CD14-positive monocyte (primary cell): ENCODE data around the gene TEX54. TPM values are rescaled to one million over a fixed set of nuclear protein-coding genes. Genes with fewer than 3 reads are reported as not detected.
A peak's percentile ranks its signal among the peaks of the same experiment; 100 is the strongest.
"Not testable (repeated sequence)": the region's sequence is repeated elsewhere in the genome, so short reads cannot be mapped to it uniquely, and the experiment has no call there.

Source experiments
- DNase-seq, 3 donors: peaks; one replicate each; pipeline ENCODE4 v3.0.0-alpha.2; 2011 to 2022
- H2AFZ ChIP-seq: 2 replicates; pipeline ENCODE4 v1.6.0; 2012; ENCODE audit warnings: mild to moderate bottlenecking, low read depth, low read length, inconsistent platforms; ENCODE audit not compliant: insufficient read depth, poor library complexity, severe bottlenecking
- H3K27ac ChIP-seq, 2 donors: 1 replicate in 1 of 2; 2 replicates in 1 of 2; pipeline ENCODE4 v1.5.1; 2012 to 2013; ENCODE audit warnings: low read length in 2 of 2, control low read depth in 1 of 2, inconsistent platforms in 1 of 2, low read depth in 1 of 2, mild to moderate bottlenecking in 1 of 2
- H3K27me3 ChIP-seq, 2 donors: one replicate each; pipeline versions ENCODE4 v1.6.0 to v1.6.1; 2011 to 2013; ENCODE audit warnings: low read length in 2 of 2; ENCODE audit not compliant: control insufficient read depth in 2 of 2, insufficient read depth in 2 of 2
- H3K36me3 ChIP-seq, 2 donors: replicated peaks in 1 of 2; 1 replicate in 1 of 2; 2 replicates in 1 of 2; pipeline versions ENCODE4 v1.5.1 to v1.6.1; 2012 to 2013; ENCODE audit warnings: low read length in 2 of 2, control low read depth in 1 of 2, inconsistent platforms in 1 of 2, mild to moderate bottlenecking in 1 of 2; ENCODE audit not compliant: insufficient read depth in 2 of 2, control insufficient read depth in 1 of 2
- H3K4me1 ChIP-seq, 2 donors: 1 replicate in 1 of 2; 2 replicates in 1 of 2; pipeline versions ENCODE4 v1.5.1 to v1.6.1; 2012 to 2013; ENCODE audit warnings: low read length in 2 of 2, control low read depth in 1 of 2, inconsistent platforms in 1 of 2, mild to moderate bottlenecking in 1 of 2, moderate library complexity in 1 of 2; ENCODE audit not compliant: insufficient read depth in 2 of 2, control insufficient read depth in 1 of 2
- H3K4me2 ChIP-seq: replicated peaks from 2 replicates; pipeline ENCODE3; 2012; ENCODE audit warnings: low read length, moderate library complexity, mild to moderate bottlenecking; ENCODE audit not compliant: poor library complexity, severe bottlenecking; ENCODE audit errors: extremely low read depth
- H3K4me3 ChIP-seq, 3 experiments: fragments of 200-600 bp in 1 of 3; sonication (generic) in 1 of 3; replicated peaks in 1 of 3; 1 replicate in 2 of 3; 2 replicates in 1 of 3; pipeline ENCODE4 v1.5.1; 2011 to 2013; ENCODE audit warnings: low read length in 3 of 3, mild to moderate bottlenecking in 3 of 3, control low read depth in 2 of 3, low read depth in 2 of 3, inconsistent platforms in 1 of 3, moderate library complexity in 1 of 3
- H3K79me2 ChIP-seq: 2 replicates; pipeline ENCODE4 v1.6.0; 2012; ENCODE audit warnings: mild to moderate bottlenecking, control low read depth, inconsistent platforms, low read length, moderate library complexity; ENCODE audit not compliant: insufficient read depth
- H3K9ac ChIP-seq: 2 replicates; pipeline ENCODE4 v1.6.0; 2017; ENCODE audit warnings: low read length, mild to moderate bottlenecking; ENCODE audit not compliant: insufficient read depth, poor library complexity, severe bottlenecking
- H3K9me3 ChIP-seq, 2 donors: replicated peaks in 1 of 2; 1 replicate in 1 of 2; 2 replicates in 1 of 2; pipeline versions ENCODE4 v1.5.1 to v1.6.1; 2012 to 2013; ENCODE audit warnings: low read length in 2 of 2, control low read depth in 1 of 2; ENCODE audit not compliant: control insufficient read depth in 1 of 2, insufficient read depth in 1 of 2
- H4K20me1 ChIP-seq: 2 replicates; pipeline ENCODE4 v1.6.0; 2012; ENCODE audit warnings: mild to moderate bottlenecking, low read length, control low read depth, moderate library complexity; ENCODE audit not compliant: insufficient read depth
- H3K27ac Mint-ChIP-seq, 7 donors: one replicate each; pipeline ENCODE4 v1.8.0; 2020; ENCODE audit warnings: mild to moderate bottlenecking in 7 of 7, mixed read lengths in 7 of 7, moderate library complexity in 6 of 7, inconsistent platforms in 2 of 7
- H3K27me3 Mint-ChIP-seq, 3 donors: one replicate each; pipeline ENCODE4 v1.8.0; 2021 to 2022; ENCODE audit warnings: low read depth in 3 of 3, mild to moderate bottlenecking in 3 of 3, mixed read lengths in 3 of 3, moderate library complexity in 3 of 3, inconsistent platforms in 1 of 3
- H3K36me3 Mint-ChIP-seq, 2 donors: one replicate each; pipeline ENCODE4 v1.8.0; 2020; ENCODE audit warnings: mixed read lengths in 2 of 2, inconsistent platforms in 1 of 2, mild to moderate bottlenecking in 1 of 2
- H3K4me1 Mint-ChIP-seq: one replicate; pipeline ENCODE4 v1.8.0; 2020; ENCODE audit warnings: mild to moderate bottlenecking, mixed read lengths
- H3K4me3 Mint-ChIP-seq, 2 donors: one replicate each; pipeline ENCODE4 v1.8.0; 2020; ENCODE audit warnings: mild to moderate bottlenecking in 2 of 2, mixed read lengths in 2 of 2, moderate library complexity in 1 of 2
- H3K9me3 Mint-ChIP-seq, 7 donors: one replicate each; pipeline ENCODE4 v1.8.0; 2020 to 2022; ENCODE audit warnings: mixed read lengths in 7 of 7, mild to moderate bottlenecking in 6 of 7, moderate library complexity in 6 of 7, inconsistent platforms in 2 of 7
- CTCF ChIP-seq: fragments of 200-600 bp; IDR thresholded peaks from one replicate; pipeline ENCODE4 v1.8.0; 2022; ENCODE audit warnings: antibody characterized with exemption, mild to moderate bottlenecking
- WGBS: methylation state at CpG from one replicate; pipeline ENCODE4 v1.1.5; 2013; ENCODE audit warnings: missing lambda C conversion rate; ENCODE audit not compliant: insufficient coverage; 5-methylcytosine and 5-hydroxymethylcytosine counted together
- intact Hi-C, 2 donors: fragments of 100-400 bp; cut with micrococcal nuclease; formaldehyde crosslinking; loops; one replicate each; pipeline versions ENCODE4 v1.15.0 to v1.15.1; 2023
- polyA plus RNA-seq, 3 donors: library from polyadenylated mRNA; depleted of rRNA in 1 of 3; unstranded in 2 of 3; stranded (reverse) in 1 of 3; fragments of 300-500 nt in 2 of 3; fragments of >200 nt in 1 of 3; fragmentation: Illumina TruSeq in 2 of 3; gene quantifications; 1 replicate in 2 of 3; 2 replicates in 1 of 3; pipeline ENCODE4 v1.2.3, GENCODE V29; 2012 to 2021

Gene TEX54
- polyA plus RNA-seq, 3 donors = 0.74 TPM; not detected in 2

DNA sequence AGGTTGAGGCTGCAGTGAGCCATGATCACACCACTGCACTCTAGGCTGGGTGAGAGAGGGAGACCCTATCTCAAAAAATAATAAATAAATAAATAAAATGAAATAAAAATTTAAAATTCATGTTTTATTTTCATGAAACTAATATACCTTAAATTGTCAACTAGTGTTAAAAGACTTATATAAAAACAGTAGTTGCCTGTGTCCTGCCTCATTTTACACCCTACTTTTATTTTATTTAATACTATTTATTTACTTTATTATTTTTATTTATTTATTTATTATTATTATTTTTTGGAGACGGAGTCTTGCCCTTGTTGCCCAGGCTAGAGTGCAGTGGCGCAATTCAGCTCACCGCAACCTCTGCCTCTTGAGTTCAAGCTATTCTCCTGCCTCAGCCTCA, 11.5 kb upstream of the TEX54 start:
- H2AFZ ChIP-seq = no peak overlapping the region
- H3K9ac ChIP-seq = no peak overlapping the region
- H3K27me3 ChIP-seq = no peaks in the 10 kb centered on the region
- Mint-ChIP-seq H3K9me3 (peaks cover 0 to 3% (median 0%) of the 10 kb centered on the region in 7 donors), H3K27me3 (no peaks in the 10 kb centered on the region), H3K4me3 (no peak overlapping the region), H3K36me3 (peaks cover 0 to 2% of the 10 kb centered on the region in 2 donors), H3K27ac (no peak overlapping the region), H3K4me1 (peaks cover 11% of the 10 kb centered on the region)
- no peak overlapping the region for H3K4me3 ChIP-seq
- peaks cover 21 to 24% of the 10 kb centered on the region in 2 donors for H3K4me1 ChIP-seq
- no peak overlapping the region for H3K27ac ChIP-seq
- no peaks in the 10 kb centered on the region for H3K36me3 ChIP-seq
- DNase-seq = no peak
- no peaks in the 10 kb centered on the region for H4K20me1 ChIP-seq
- peaks cover 3% of the 10 kb centered on the region for H3K79me2 ChIP-seq
- no CpG with 5 or more reads among the region's 3 CpGs for WGBS
- no peak for TF ChIP-seq CTCF
- H3K9me3 ChIP-seq = no peaks in the 10 kb centered on the region
- H3K4me2 ChIP-seq = no peak overlapping the region
- intact Hi-C loops = no loop called here

GRCh38 chr11:62843466-62843865, 10.8 kb upstream of the TEX54 start:
- 100% methylated on average over 1 of the region's 3 CpGs for WGBS
- no peak overlapping the region for H3K4me3 ChIP-seq
- Mint-ChIP-seq H3K27ac (no peak overlapping the region), H3K9me3 (peaks cover 0 to 3% (median 0%) of the 10 kb centered on the region in 7 donors), H3K27me3 (no peaks in the 10 kb centered on the region), H3K4me3 (no peak overlapping the region), H3K36me3 (no peaks in the 10 kb centered on the region), H3K4me1 (peaks cover 16% of the 10 kb centered on the region)
- no peak overlapping the region for H3K27ac ChIP-seq
- peaks cover 10% of the 10 kb centered on the region for H3K79me2 ChIP-seq
- H4K20me1 ChIP-seq = no peaks in the 10 kb centered on the region
- H2AFZ ChIP-seq = no peak overlapping the region
- peaks cover 26 to 31% of the 10 kb centered on the region in 2 donors for H3K4me1 ChIP-seq
- TF ChIP-seq CTCF = no peak
- no peaks in the 10 kb centered on the region for H3K27me3 ChIP-seq
- intact Hi-C loops = no loop called here
- no peak overlapping the region for H3K4me2 ChIP-seq
- no peaks in the 10 kb centered on the region for H3K36me3 ChIP-seq
- no peak overlapping the region for H3K9ac ChIP-seq
- H3K9me3 ChIP-seq = no peaks in the 10 kb centered on the region
- no peak for DNase-seq

GRCh38 chr11:62842891-62843290, 10.2 kb upstream of the TEX54 start:
- H3K27ac Mint-ChIP-seq, H4K20me1 ChIP-seq, H3K9me3 Mint-ChIP-seq, H3K27me3 Mint-ChIP-seq, H3K36me3 ChIP-seq, H3K36me3 Mint-ChIP-seq, H3K9me3 ChIP-seq, DNase-seq, H3K27me3 ChIP-seq, H3K9ac ChIP-seq, H3K4me3 Mint-ChIP-seq: not testable (repeated sequence)
- intact Hi-C loops = loop anchor here in 1 of 2 donors (1.0 kb wide), 1 partner anchor 12 kb away; no protein-coding TSS in a partner anchor
- peak overlapping the region; percentile 97 for H3K4me2 ChIP-seq
- peaks cover 15% of the 10 kb centered on the region for H3K79me2 ChIP-seq
- H3K27ac ChIP-seq = peak overlapping the region; percentile 97 to 99
- H3K4me3 ChIP-seq = peak overlapping the region in 1 of 3 experiments; percentile 98
- peaks cover 17% of the 10 kb centered on the region for H3K4me1 Mint-ChIP-seq
- peaks cover 29 to 36% of the 10 kb centered on the region in 2 donors for H3K4me1 ChIP-seq
- WGBS = 97% methylated on average over 5 of the region's 9 CpGs
- H2AFZ ChIP-seq = peak overlapping the region; percentile 100
